ENCODE measurements around the gene ITPR2. TPM values are rescaled to one million over a fixed set of nuclear protein-coding genes. Genes with fewer than 3 reads are reported as not detected.

Gene ITPR2
- total RNA-seq, 1 experiment from 2014 or later, result 6.9 TPM

GRCh38 chr12:26410689-26411088, 422.3 kb downstream of the ITPR2 start:
- DNase-seq (ENCODE audit: low read depth), result no peak

GRCh38 chr12:26406813-26407212, 426.2 kb downstream of the ITPR2 start:
- no peak for DNase-seq (ENCODE audit: low read depth)

GRCh38 chr12:26406391-26406790, 426.6 kb downstream of the ITPR2 start:
- no peak for DNase-seq (ENCODE audit: low read depth)

GRCh38 chr12:26403601-26404000, 429.4 kb downstream of the ITPR2 start:
- DNase-seq (ENCODE audit: low read depth), result no peak

GRCh38 chr12:26402648-26403047, 430.3 kb downstream of the ITPR2 start:
- DNase-seq (ENCODE audit: low read depth), result no peak

GRCh38 chr12:26401874-26402273, 431.1 kb downstream of the ITPR2 start:
- no peak for DNase-seq (ENCODE audit: low read depth)

- no peak for DNase-seq (ENCODE audit: low read depth)
Observed at GRCh38 chr12:26400627-26401026, 432.4 kb downstream of the ITPR2 start.

- DNase-seq (ENCODE audit: low read depth), result no peak
Observed at GRCh38 chr12:26399381-26399780, 433.6 kb downstream of the ITPR2 start.

GRCh38 chr12:26396402-26396801, 436.6 kb downstream of the ITPR2 start:
- no peak for DNase-seq (ENCODE audit: low read depth)

GRCh38 chr12:26389343-26389742, 443.7 kb downstream of the ITPR2 start:
- no peak for DNase-seq (ENCODE audit: low read depth)

- no peak for DNase-seq (ENCODE audit: low read depth)
Observed at GRCh38 chr12:26384536-26384935, 448.5 kb downstream of the ITPR2 start.

GRCh38 chr12:26383041-26383440, 450.0 kb downstream of the ITPR2 start:
- DNase-seq (ENCODE audit: low read depth), result no peak

- no peak for DNase-seq (ENCODE audit: low read depth)
Observed at GRCh38 chr12:26380897-26381296, 452.1 kb downstream of the ITPR2 start.

GRCh38 chr12:26379777-26380467, 453.1 kb downstream of the ITPR2 start:
- DNase-seq (ENCODE audit: low read depth), result no peak

- no peak for DNase-seq (ENCODE audit: low read depth)
Observed at GRCh38 chr12:26378711-26379110, 454.3 kb downstream of the ITPR2 start.

- DNase-seq (ENCODE audit: low read depth), result peak; percentile 23
Observed at GRCh38 chr12:26374934-26375680, 457.9 kb downstream of the ITPR2 start.

GRCh38 chr12:26373606-26374495, 459.1 kb downstream of the ITPR2 start:
- no peak for DNase-seq (ENCODE audit: low read depth)

GRCh38 chr12:26372866-26373265, 460.1 kb downstream of the ITPR2 start:
- DNase-seq (ENCODE audit: low read depth), result no peak

- no peak for DNase-seq (ENCODE audit: low read depth)
Observed at GRCh38 chr12:26370098-26370497, 462.9 kb downstream of the ITPR2 start.

- peak; percentile 93 for DNase-seq (ENCODE audit: low read depth)
Observed at GRCh38 chr12:26369588-26369987, 463.4 kb downstream of the ITPR2 start.

GRCh38 chr12:26367991-26368730, 464.8 kb downstream of the ITPR2 start:
- DNase-seq (ENCODE audit: low read depth), result no peak
